NCI-H2196 (cell line): Measurements from ENCODE around the gene NAV2.

ENCODE experiments used
- DNase-seq: peaks from one replicate; lab custom pipeline; 2025; ENCODE audit not compliant: unreplicated experiment; lab: John Stamatoyannopoulos, UW

NAV2 gene

DNA sequence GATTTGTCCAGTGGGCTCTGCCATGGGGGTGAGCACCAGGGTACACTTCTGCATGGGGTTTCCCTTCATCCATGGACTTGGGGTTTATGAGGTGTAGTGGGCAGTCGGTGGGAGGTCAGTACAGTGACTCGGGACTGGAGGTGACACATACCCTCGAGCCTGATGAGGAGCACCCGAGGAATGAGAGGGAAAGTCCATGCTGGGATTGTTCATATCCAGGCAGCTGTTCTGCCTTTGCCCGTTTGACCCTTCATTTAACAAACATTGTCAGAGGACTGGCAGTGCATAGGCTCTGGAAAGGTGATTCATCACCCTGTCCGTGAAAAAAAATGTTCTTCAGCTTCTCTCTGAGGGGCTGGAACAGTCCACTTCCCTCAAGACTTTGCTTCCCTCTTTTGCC is 2.7 kb downstream of the NAV2 start:
- no peak for DNase-seq

DNA sequence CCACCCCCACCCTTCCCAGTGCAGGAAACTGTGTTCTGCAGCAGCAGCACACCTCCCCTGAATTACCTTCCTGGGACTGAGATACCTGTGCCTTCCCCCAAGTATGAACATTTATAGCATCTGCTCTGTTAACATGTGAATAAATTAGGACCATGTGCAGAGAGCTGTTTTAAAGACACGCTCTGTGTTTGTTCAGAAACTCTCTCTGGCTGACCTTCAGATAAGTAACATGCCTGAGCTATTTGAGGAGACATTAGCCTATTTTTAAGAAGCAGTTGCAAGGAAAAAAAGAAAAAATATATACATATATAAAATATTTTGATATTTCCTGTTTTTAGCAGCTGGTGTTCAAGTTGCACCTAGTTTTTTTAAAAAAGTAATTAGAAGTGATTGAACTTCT is 5.4 kb downstream of the NAV2 start:
- DNase-seq, result no peak

DNA sequence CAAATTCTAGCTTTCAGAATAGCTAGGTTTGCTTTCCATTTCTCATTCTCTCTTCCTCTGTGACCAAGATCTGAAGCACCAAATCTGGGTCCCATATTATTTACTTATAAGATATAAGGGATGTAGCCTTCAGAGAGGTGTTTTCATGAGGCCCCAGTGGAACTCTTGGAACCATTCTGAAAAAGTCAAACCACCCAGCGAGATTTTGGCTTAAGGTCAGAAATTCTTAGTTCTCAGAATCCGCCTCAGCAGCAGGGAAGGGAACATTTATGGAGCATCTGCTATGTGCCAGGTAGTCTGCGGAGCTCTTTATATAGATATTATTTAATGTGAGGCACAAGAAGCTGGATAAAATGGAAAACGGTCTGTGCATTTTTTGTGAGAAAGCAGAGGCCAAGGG is 6.3 kb downstream of the NAV2 start:
- DNase-seq, result no peak

DNA sequence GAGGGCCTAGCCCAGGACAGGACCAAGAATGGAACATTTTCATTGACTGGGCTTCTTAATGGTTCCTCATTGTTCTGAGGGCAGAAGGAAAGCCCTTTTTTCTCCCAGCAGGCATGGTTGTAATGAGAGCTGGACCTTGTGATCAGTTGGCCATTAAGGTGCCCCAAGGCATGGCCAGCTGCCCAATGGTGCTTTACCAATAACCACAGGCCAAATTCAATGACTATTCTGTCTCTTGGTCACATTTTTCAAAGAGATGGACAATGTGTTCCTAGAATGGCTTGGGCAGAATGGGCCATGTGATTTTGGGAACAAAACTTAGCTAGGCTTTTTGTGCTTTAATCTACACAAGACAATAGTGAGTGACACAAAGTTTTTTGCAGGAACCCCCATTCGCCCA is 7.3 kb downstream of the NAV2 start:
- no peak for DNase-seq

DNA sequence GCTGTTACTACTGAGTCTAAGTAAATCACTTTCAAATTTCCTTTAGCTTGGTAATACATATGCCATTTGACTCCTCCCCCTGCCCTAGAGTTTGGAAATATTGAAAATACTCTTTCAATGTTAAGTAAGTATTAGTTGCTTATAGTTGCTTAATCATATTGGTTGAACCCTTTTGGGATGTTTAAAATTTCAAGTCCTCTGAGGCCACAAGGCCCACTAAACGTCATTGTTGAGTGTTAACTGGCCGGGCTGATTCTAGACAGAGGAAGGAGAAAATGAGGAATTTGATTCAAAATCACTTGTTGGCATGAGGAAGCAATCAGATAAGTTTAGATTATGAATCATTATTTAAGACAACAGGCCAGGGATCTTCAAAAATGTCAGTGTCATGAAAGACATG is 8.5 kb downstream of the NAV2 start:
- no peak for DNase-seq

DNA sequence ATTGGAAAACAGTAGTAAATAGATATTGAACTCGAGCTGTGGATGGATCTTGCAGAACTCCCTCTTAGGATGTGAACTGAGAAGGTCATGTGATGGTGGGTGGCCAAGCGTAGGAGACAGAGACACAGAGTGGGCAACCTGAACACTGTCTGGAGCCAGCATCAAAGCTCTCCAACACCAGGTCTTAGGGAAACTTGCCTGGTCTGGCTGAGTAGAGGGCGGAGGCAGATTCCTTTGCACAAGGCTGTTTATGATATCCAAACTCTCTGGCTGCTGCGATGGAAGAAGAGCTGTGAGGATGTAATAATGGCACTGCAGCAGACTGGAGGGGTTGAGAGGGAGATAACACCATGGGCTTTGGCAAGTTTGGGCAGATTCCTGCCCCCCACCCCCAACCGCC is 10.1 kb downstream of the NAV2 start:
- no peak for DNase-seq

DNA sequence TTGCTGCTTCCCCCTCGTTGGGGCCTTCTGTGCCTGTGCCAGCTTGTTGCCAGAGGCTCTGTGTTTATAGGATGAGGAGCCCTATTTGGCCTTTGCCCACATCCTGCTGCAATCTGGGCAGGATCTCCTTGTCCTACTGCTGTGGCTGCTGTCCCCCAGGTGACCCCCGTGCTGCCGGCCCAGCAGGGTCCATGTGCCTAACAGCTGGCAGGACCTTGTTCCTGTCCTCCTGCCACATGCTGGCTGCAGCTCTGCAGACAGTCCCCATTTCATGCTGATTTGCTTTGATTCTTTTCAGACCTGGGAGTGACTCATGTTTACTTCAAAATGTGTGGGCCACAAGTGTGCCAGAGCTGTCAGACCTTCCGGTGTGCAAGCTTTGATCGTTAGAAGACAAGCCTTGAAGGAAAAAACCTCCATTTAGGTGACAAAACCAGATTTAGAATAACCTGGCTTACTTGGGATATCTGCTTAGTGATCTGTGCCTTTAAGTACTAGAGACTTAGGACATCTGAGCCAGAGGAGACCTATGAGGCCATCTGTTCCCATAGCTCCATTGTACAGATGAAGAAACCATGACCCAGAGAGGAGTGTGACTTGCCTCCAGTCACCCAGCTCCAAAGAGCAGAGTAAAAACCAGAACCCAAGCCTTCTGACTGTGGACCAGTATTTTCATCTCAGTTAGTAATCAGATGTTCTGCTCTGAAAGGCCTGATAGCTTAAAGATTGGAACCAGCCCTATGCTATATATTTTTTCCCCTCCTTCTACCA is 11.1 kb downstream of the NAV2 start:
- DNase-seq, result no peak

DNA sequence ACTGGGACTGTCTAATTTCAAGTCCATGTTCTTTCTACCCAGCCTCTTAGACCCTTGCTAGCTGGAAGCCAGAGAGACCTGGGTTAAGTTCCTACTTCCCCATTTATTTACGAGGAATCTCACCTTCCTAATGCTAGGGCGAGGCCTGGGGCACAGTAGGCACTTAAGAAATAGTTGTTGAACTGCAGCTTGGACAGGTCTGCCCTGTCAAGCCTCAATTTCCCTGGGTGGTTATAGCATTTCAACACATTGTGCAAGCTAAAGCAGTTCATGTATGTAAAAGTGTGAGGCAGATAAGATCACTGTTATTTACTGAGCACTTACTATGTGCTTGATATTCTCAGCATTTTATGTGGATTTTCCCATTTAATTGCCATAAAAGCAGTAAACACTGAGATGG is 12.1 kb downstream of the NAV2 start:
- no peak for DNase-seq

DNA sequence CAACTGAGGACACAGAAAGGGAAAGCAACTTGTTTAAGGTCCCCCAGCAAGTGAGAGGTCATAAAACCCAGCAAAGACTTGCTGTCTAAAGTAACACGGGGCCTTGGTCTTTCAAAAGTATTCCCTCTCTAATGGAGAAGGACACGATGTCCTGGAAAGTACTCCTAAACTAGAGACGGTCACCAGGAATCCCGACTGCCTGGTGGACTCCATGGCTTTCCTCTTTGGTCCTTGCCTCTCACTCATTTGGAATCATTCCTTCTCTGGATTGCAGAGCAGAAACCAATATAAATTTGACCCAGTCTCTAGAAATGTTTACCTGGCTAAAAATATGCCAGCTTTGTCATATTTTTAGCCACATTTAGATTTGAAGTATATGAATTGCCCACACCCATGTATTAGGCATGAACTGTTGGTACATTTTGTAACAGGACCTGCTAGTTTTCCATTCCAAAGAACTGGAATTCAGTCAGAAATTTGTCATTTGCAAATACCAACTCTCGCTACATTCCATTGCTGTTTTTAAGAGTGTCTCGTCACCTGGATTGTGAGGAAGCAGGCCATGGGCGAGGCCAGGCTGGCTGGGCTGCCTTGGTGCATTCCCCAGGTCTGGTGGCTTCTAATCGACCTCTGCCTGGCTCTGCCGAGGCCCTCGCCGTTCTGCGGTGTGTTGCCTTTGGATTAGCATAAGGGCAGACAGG is 12.9 kb downstream of the NAV2 start:
- DNase-seq, result no peak

DNA sequence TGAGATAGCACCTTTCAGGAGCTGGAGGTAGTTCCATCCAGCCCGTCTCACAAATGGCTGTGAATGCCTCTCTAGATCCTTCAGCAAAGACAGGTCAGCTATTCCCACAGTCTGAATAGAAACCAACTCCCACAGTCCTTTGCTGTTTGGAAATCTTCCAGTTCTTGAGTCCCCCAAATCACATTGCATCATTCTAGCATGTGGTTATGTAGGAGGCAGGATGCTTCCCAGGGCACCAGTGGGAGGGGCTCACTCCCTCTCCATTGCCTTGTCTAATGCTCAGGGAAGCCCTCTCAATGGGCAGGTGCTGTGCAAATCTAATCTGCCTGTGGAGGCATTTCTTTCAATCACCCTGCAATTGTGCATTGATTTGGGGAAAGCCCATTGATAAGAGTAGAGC is 14.6 kb downstream of the NAV2 start:
- peak; percentile 21 for DNase-seq

DNA sequence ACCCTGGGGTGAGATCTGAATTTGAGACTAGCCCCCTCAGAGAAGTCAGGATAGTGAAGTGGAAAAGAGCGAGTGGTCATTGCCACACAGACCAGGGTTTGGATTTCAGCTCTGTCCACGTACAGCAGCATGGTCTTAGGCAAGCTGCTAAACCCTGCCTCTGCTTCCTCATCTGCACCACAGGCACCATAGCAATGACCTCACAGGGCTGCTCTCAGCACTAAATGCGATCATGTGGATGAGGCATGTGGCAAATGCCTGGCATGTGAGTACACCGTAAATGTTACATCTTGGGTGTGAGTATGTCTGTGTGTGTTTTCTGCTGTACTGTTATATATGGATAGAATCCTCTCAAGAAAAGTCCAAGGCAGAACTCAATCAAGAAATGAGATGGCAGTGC is 15.8 kb downstream of the NAV2 start:
- no peak for DNase-seq

DNA sequence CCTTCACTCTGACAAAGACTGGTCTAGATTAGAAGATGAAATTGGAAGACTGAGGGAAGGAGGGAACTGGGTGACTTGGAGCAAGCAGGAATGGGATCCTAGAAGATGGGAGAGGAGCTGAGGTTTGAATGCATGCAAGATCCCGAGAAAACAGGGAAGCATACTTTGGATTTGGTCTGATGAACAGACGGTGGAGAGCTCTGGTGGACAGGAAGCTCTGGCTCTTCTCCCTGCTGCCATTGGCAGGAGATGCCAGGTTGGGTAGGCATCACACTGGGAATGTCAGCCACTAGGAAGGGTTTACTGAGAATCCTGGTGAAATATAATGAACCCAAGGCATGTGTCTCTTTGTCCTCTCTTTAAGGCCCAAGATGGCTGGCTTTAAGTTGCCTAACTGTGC is 16.5 kb downstream of the NAV2 start:
- no peak for DNase-seq

DNA sequence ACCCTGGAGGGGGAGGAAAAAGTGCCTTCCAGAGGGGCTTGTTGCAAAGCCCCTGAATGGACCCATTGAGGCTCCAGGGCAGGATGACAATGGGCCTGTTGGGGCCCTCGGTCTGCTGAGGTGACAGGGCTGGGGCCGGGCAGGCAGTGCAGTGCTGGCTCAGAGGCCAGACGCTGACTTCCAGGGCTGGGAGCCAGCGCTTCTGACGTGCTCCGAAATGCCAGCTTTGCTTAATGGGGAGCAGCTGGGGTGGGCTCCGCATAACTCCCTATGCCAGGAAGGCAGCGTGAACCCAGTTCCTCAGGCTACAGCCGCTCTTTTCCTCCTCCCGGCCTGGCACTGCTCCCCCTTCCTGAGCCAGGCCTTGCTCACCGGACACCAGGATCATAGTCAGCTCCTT is 17.7 kb downstream of the NAV2 start:
- no peak for DNase-seq

DNA sequence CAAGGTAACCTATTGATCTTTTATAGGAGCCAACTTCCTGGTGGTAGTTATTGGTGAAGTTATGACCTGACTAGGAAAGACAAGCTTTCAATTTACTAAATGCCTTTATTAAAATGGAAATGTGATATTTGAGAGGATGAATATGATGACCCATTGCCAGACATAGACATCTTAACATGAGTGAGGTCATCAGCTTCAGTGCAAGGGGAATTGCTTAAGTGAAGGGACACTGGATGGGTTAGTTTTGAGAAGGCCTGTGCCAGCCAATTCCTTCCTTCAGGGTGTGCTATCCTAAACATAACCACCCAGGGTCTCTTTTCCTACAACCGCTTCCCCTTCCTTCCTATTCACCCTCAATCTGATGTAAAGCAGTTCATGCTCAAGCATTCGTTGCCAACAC is 21.5 kb downstream of the NAV2 start:
- DNase-seq, result no peak

DNA sequence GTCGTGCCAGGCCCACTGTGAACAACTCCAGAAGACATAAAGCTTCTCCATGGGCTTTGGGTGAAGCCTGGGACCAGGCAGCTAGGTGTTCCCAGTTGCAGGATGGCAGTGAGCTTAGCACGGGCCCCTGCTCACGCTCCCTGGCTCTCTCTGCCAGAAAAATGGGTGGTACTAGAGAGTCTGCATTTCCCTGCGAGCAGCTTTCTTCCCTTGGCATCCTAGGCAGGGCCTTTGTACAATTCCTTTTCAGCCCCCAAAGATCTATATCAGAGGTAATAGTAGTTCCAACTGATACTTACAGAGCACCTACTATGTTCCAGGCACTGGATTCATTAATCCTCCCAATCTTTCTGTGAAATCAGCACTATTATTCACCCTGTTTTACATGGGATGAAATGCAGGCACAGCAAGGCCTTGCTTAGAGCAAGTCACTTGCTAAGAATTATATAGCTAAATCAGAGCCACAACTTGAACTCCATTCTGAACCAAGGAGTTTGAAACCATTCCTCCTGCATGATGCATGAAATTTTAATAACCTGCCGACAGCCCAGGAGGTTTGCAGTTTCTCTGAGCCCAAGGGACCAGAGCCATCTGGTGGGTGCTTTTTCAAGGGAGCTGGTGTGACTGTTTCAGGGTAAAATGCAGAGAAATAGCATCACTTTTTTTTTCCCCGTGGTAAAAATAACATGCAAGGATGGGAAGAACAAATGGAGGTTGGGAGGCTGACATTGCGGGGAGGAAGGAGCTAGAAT is 22.7 kb downstream of the NAV2 start:
- DNase-seq, result peak; percentile 49

DNA sequence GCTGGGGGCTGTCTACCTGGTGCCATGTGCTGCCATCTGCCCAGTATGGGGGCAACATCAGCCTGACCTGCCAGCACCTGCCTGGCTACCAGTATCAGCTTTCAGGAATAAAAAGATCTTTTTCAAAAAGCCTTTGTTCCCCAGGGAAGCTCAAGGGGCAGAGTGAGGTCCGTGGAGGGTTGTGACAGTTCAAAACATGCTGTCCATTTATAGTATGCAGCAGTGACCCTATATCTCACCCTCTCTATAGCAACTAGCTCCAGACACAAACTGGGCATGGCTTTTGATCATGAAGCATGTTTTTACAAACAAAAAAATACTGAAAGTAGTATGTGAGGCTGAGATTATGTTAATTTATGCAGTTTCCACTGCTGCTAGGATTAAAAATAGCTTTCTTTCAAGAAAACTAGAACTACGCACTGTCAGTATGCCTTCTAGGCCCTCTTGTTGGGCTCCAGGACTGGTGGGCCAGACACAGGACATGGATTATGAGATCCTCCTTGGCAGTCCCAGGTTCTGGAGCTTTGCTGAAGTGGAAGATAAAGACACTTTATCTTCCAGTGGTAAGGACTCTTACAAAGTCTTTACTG is 23.4 kb downstream of the NAV2 start:
- DNase-seq, result peak; percentile 58

DNA sequence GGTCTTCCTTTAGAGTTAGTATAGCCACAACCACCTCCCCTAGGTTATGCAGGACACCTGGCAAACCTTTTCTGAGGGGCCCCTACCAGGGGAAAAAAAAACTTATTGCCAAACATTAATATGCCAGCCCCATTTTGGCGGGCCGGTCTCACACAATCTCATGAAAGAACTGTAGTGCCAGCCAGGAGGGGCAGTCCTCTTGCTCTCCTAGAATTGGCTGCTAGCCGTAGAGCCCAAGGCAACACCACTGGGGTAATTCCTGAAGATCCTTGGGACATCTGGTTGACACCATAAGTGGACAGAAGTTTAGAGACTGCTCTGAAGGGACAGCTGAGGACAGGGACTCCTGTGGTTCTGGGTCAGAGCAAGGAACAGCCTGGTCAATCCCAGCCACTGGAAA is 24.2 kb downstream of the NAV2 start:
- no peak for DNase-seq

DNA sequence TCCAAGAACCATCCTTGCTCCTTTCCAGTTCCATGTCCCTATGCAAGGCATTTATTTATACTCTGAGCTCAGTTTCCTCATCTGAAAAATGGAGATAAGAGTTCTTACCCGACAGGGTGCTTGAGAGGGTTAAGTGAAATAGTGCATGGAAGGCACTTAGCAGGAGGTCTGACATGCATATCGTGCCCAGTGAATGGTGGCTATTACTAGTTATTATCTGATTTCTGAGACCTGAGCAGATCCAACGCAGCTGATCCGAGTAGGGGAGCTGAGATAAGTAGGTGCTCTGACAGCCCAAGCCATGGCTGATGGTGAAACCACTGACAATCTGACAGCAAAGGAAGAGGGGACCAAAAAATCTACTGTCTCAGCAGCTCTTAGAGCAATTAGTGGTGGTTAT is 24.9 kb downstream of the NAV2 start:
- DNase-seq, result no peak

DNA sequence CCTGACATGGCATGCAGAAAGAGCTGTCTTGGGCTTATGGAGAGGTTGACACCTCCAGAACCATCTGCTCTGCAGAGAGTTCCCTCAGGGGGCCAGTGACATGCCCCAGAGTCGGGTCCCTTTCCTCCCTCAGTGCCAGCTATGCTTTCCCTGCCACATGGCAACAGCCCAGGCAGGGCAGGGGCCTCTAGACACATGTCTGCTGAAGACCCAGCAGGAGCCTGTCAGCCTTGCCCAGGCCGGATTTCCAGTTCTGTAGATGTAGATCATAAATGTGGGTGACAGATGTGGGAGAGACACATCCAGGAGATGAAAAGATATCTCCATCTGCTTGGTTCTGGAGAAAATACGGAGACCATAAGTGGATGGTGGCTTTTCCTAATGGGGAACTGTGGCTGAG is 25.5 kb downstream of the NAV2 start:
- no peak for DNase-seq

DNA sequence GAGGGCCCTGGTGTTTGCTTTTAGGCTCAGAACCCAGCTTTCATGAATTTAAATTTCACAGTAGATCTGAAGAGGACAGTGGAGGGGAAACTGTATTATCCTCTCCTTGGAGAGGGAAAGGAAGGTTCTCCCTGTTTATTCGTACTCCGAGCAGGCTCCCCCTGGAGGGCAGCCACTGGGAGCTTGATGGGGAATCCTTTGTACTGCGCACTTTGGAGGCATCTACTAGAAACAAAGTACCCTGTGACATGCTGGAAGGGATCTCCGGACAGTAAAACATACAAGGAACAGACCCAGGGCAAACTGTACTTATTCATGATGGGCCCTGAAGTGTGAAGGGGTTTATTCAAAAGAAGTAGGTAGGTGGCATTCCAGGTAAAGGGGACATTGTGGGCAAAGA is 27.2 kb downstream of the NAV2 start:
- no peak for DNase-seq

DNA sequence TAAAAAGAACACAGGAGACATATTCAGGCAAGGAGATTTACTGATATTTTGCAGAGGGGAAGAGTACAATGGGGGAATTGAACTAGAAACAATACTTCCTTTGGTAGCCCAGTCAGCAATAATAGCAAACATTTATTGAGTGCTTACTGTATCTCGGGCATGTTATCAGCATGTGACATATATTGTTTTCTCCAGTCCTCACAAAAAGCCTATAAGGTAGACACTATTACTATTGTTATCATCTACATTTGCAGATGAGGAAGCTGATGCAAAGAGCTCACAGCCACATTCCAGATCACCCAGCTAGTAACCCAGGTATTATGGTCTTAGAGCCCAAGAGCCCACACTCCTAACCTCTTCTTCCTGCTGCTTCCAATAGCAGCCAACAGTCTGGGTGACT is 27.9 kb downstream of the NAV2 start:
- DNase-seq, result no peak
